Calu3 (cell line): ENCODE data around the gene SULT1A2. TPM values are rescaled to one million over a fixed set of nuclear protein-coding genes. Genes with fewer than 3 reads are reported as not detected.
"Not testable (repeated sequence)": the region's sequence is repeated elsewhere in the genome, so short reads cannot be mapped to it uniquely, and the experiment has no call there.

Source experiments
- BruUV-seq: library from RNA; stranded (reverse); fragments of 400-500 nt; replicated peaks from 2 replicates; lab custom pipeline; 2021; lab: Mats Ljungman, UMichigan
- CTCF ChIA-PET: fragments of 300-600 bp; sonication (Branson Sonifier 250); formaldehyde crosslinking; loops from one replicate; lab custom pipeline; 2022; ENCODE audit warnings: antibody characterized with exemption; lab: Charles Lee
- DNase-seq: peaks from one replicate; pipeline ENCODE4 v3.0.0; 2022
- H3K27ac Mint-ChIP-seq: one replicate; pipeline ENCODE4 v1.8.0; 2022; ENCODE audit warnings: mixed read lengths; ENCODE audit not compliant: unreplicated experiment
- H3K27me3 Mint-ChIP-seq: one replicate; pipeline ENCODE4 v1.8.0; 2022; ENCODE audit warnings: mixed read lengths; ENCODE audit not compliant: unreplicated experiment
- H3K36me3 Mint-ChIP-seq: one replicate; pipeline ENCODE4 v1.8.0; 2022; ENCODE audit warnings: mild to moderate bottlenecking, moderate library complexity, mixed read lengths; ENCODE audit not compliant: insufficient read depth, unreplicated experiment
- H3K4me1 Mint-ChIP-seq: one replicate; pipeline ENCODE4 v1.8.0; 2022; ENCODE audit warnings: mild to moderate bottlenecking, low read depth, mixed read lengths; ENCODE audit not compliant: unreplicated experiment
- H3K4me3 Mint-ChIP-seq: one replicate; pipeline ENCODE4 v1.8.0; 2022; ENCODE audit warnings: mild to moderate bottlenecking, low read depth, moderate library complexity, mixed read lengths; ENCODE audit not compliant: unreplicated experiment
- H3K9me3 Mint-ChIP-seq: one replicate; pipeline ENCODE4 v1.8.0; 2022; ENCODE audit warnings: low read depth, mixed read lengths; ENCODE audit not compliant: unreplicated experiment
- CTCF ChIP-seq: fragments of 200-600 bp; IDR thresholded peaks from one replicate; pipeline ENCODE4 v1.8.0; 2022; ENCODE audit warnings: antibody characterized with exemption; ENCODE audit not compliant: unreplicated experiment
- intact Hi-C: fragments of 100-400 bp; cut with micrococcal nuclease; formaldehyde crosslinking; loops from one replicate; pipeline ENCODE4 v1.10.0; 2022; ENCODE audit not compliant: unreplicated experiment
- total RNA-seq: library from RNA; stranded (reverse); gene quantifications from 2 replicates; pipeline ENCODE4 v1.2.3, GENCODE V29; 2022

The SULT1A2 gene
- total RNA-seq, 1 experiment from 2014 or later: 1.9 TPM

- H3K27ac Mint-ChIP-seq: peak overlapping the region; percentile 25
- H3K4me1 Mint-ChIP-seq: peaks cover 24% of the 10 kb centered on the region
- BruUV-seq: TSS peak; percentile 42
- peak overlapping the region; percentile 17 for H3K4me3 Mint-ChIP-seq
- CTCF ChIA-PET: interaction anchor here (0.7 kb wide), 1 partner anchor 540 kb away, joined by 3 read pairs; no protein-coding TSS in a partner anchor
- no peak for TF ChIP-seq CTCF
- peaks cover 23% of the 10 kb centered on the region for H3K36me3 Mint-ChIP-seq
- no peak for DNase-seq
- H3K27me3 Mint-ChIP-seq: no peaks in the 10 kb centered on the region
- intact Hi-C loops: no loop called here
- no peaks in the 10 kb centered on the region for H3K9me3 Mint-ChIP-seq
Observed at GRCh38 chr16:28596115-28596630, 677 bp downstream of the SULT1A2 start.

DNA sequence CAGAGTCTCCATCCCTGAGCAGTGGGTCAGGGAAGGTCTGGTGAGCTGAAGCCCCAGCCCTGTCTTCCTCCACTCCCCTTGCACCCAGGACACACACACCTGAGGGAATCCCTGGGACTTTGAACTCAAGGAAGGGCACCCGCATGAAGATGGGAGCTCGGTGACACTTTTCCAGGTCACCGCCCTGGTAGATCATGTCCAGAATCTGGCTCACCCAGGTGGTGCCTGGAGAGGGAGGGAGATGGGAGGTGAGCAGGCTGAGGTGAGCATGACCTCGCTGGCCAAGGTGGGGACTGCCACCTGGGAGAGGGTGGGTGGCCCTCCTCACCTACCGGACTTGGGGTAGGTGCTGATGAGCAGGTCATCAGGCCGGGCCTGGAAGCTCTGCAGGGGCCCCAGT lies 1.4 kb downstream of the SULT1A2 start:
- H3K27ac Mint-ChIP-seq, CTCF ChIA-PET, intact Hi-C loops, BruUV-seq, DNase-seq, H3K4me3 Mint-ChIP-seq, H3K9me3 Mint-ChIP-seq, H3K27me3 Mint-ChIP-seq: not testable (repeated sequence)
- peaks cover 24% of the 10 kb centered on the region for H3K4me1 Mint-ChIP-seq
- peaks cover 23% of the 10 kb centered on the region for H3K36me3 Mint-ChIP-seq

DNA sequence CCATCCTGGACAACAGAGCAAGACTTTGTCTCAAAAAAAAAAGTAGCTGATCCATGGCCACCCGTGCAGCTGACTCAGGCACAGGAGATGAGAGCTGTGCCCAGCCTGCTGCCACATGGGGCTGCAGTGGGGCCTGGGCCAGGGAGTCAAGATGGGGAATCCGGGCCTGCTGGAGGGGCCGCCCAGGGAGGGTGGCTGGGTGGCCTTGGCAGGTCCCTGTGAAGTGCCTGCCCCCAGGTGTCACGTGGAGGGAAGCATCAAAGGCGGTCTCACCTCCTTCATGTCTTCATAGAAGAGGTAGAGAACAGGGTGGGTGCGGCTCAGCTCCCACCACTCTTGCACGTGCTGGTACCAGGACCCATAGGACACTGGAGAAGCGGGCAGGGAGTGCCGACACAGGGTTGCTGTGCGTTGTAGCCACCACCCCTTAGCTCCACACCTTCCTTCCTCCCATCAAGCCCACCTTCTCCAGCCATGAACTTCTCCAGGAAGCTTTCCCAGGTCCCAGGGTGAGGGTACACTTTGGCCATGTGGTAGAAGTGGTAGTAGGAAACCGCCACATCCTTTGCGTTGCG lies 3.8 kb downstream of the SULT1A2 start:
- Mint-ChIP-seq H3K9me3 (no peaks in the 10 kb centered on the region), H3K4me3 (no peak overlapping the region), H3K27me3 (no peaks in the 10 kb centered on the region), H3K27ac (no peak overlapping the region), H3K4me1 (peaks cover 23% of the 10 kb centered on the region), H3K36me3 (peaks cover 23% of the 10 kb centered on the region)
- intact Hi-C loops: no loop called here
- no TSS peak for BruUV-seq
- CTCF ChIA-PET: no interaction called here
- TF ChIP-seq CTCF: no peak
- DNase-seq: no peak

GRCh38 chr16:28592511-28592910 lies 4.3 kb downstream of the SULT1A2 start:
- intact Hi-C loops: no loop called here
- peaks cover 23% of the 10 kb centered on the region for H3K36me3 Mint-ChIP-seq
- CTCF ChIA-PET: no interaction called here
- no peak overlapping the region for H3K4me3 Mint-ChIP-seq
- TF ChIP-seq CTCF: no peak
- no TSS peak for BruUV-seq
- DNase-seq: no peak
- H3K4me1 Mint-ChIP-seq: peaks cover 19% of the 10 kb centered on the region
- no peaks in the 10 kb centered on the region for H3K9me3 Mint-ChIP-seq
- H3K27ac Mint-ChIP-seq: no peak overlapping the region
- no peaks in the 10 kb centered on the region for H3K27me3 Mint-ChIP-seq

DNA sequence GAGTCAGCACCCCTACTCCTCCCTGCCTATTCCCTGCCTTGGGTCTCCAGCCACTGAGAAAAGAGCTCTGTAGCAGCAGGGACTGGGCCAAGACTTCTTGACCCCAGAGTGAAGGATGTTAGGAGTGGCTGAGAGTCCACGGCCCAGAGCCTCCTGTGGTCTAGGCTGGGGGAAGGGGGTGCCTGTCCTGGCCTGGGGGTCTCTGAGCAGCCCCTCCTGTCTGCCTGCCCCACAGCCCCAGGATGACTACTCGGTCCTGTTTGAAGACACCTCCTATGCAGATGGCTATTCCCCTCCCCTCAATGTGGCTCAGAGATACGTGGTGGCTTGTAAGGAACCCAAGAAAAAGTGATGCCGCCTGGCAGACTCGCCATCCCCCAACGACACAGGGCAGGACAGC lies 5.5 kb downstream of the SULT1A2 start:
- H3K27me3 Mint-ChIP-seq: no peaks in the 10 kb centered on the region
- no peak for TF ChIP-seq CTCF
- no peak for DNase-seq
- intact Hi-C loops: no loop called here
- H3K4me1 Mint-ChIP-seq: peaks cover 14% of the 10 kb centered on the region
- BruUV-seq: no TSS peak
- no peak overlapping the region for H3K27ac Mint-ChIP-seq
- no peaks in the 10 kb centered on the region for H3K9me3 Mint-ChIP-seq
- CTCF ChIA-PET: interaction anchor here (0.6 kb wide), 1 partner anchor 29 kb away, joined by 3 read pairs; no protein-coding TSS in a partner anchor
- H3K36me3 Mint-ChIP-seq: peaks cover 19% of the 10 kb centered on the region
- H3K4me3 Mint-ChIP-seq: no peak overlapping the region
